DND-41 (cell line): Measurements from ENCODE around the gene PEG3.
"Not testable (repeated sequence)": the region's sequence is repeated elsewhere in the genome, so short reads cannot be mapped to it uniquely, and the experiment has no call there.

Source experiments
- ATAC-seq: fragments of 200-7000 bp; cut with Tn5 transposase; 3 replicates; pipeline ENCODE4 v1.9.1; 2021; ENCODE audit warnings: low read depth; ENCODE audit not compliant: insufficient read depth
- DNase-seq: peaks from one replicate; pipeline ENCODE4 v3.0.0-alpha.2; 2020
- H2AFZ ChIP-seq: 2 replicates; pipeline ENCODE4 v1.6.0; 2012; ENCODE audit warnings: low read depth, low read length
- H3K27ac ChIP-seq: 2 replicates; pipeline ENCODE4 v1.5.1; 2012; ENCODE audit warnings: low read length, inconsistent platforms
- H3K27me3 ChIP-seq: fragments of 200-600 bp; sonication (generic); 2 replicates; pipeline ENCODE4 v1.6.0; 2012; ENCODE audit warnings: low read length, mild to moderate bottlenecking, inconsistent platforms; ENCODE audit not compliant: insufficient read depth, poor library complexity
- H3K36me3 ChIP-seq: 2 replicates; pipeline ENCODE4 v1.5.1; 2012; ENCODE audit warnings: low read length, inconsistent platforms; ENCODE audit not compliant: insufficient read depth
- H3K4me1 ChIP-seq: 2 replicates; pipeline ENCODE4 v1.5.1; 2012; ENCODE audit warnings: mild to moderate bottlenecking, low read length; ENCODE audit not compliant: insufficient read depth
- H3K4me2 ChIP-seq: 2 replicates; pipeline ENCODE4 v1.6.0; 2012; ENCODE audit warnings: mild to moderate bottlenecking, moderate library complexity, low read length, inconsistent platforms; ENCODE audit not compliant: insufficient read depth
- H3K4me3 ChIP-seq, 2 experiments: fragments of 200-600 bp in 1 of 2; shearing (Covaris generic) in 1 of 2; 2 replicates each; pipeline ENCODE4 v1.5.1; 2012 to 2016; ENCODE audit warnings: inconsistent platforms in 2 of 2, low read length in 2 of 2, mild to moderate bottlenecking in 2 of 2, low read depth in 1 of 2, moderate library complexity in 1 of 2
- H3K79me2 ChIP-seq: 2 replicates; pipeline ENCODE4 v1.6.0; 2012; ENCODE audit warnings: low read length, inconsistent platforms; ENCODE audit not compliant: insufficient read depth
- H3K9ac ChIP-seq: 2 replicates; pipeline ENCODE4 v1.6.0; 2012; ENCODE audit warnings: low read depth, mild to moderate bottlenecking, inconsistent platforms, low read length, moderate library complexity
- H3K9me3 ChIP-seq: 2 replicates; pipeline ENCODE4 v1.5.1; 2012; ENCODE audit warnings: low read length, moderate library complexity, mild to moderate bottlenecking, inconsistent platforms; ENCODE audit not compliant: insufficient read depth, severe bottlenecking
- H4K20me1 ChIP-seq: 2 replicates; pipeline ENCODE4 v1.6.0; 2012; ENCODE audit warnings: low read length; ENCODE audit not compliant: insufficient read depth
- CTCF ChIP-seq: IDR thresholded peaks from 2 replicates; pipeline ENCODE4 v1.5.1; 2012; ENCODE audit warnings: borderline replicate concordance, low read length, moderate library complexity, mild to moderate bottlenecking; ENCODE audit not compliant: poor library complexity, severe bottlenecking; ENCODE audit errors: extremely low read depth
- EZH2 ChIP-seq: IDR thresholded peaks from 3 replicates; pipeline ENCODE4 v1.6.1; 2012; ENCODE audit warnings: borderline replicate concordance, low read depth, mild to moderate bottlenecking, moderate library complexity, low read length, inconsistent platforms; ENCODE audit not compliant: severe bottlenecking

The PEG3 gene

GRCh38 chr19:56864443-56865125 lies 24.1 kb upstream of the PEG3 start:
- Histone ChIP-seq H3K9ac (no peak overlapping the region), H3K4me3 (no peak overlapping the region), H4K20me1 (no peaks in the 10 kb centered on the region), H3K4me2 (no peak overlapping the region), H2AFZ (no peak overlapping the region), H3K36me3 (no peaks in the 10 kb centered on the region), H3K27me3 (no peaks in the 10 kb centered on the region), H3K79me2 (no peaks in the 10 kb centered on the region), H3K9me3 (no peaks in the 10 kb centered on the region), H3K27ac (no peak overlapping the region), H3K4me1 (no peaks in the 10 kb centered on the region)
- DNase-seq = no peak
- ATAC-seq = no peak
- TF ChIP-seq EZH2 = no peak
- TF ChIP-seq CTCF = no peak

GRCh38 chr19:56862741-56863140 lies 22.2 kb upstream of the PEG3 start:
- Histone ChIP-seq H3K4me2 (no peak overlapping the region), H3K27ac (no peak overlapping the region), H2AFZ (no peak overlapping the region), H3K36me3 (no peaks in the 10 kb centered on the region), H3K9me3 (no peaks in the 10 kb centered on the region), H3K4me1 (no peaks in the 10 kb centered on the region), H3K79me2 (no peaks in the 10 kb centered on the region), H3K4me3 (no peak overlapping the region), H3K9ac (no peak overlapping the region), H4K20me1 (no peaks in the 10 kb centered on the region), H3K27me3 (no peaks in the 10 kb centered on the region)
- DNase-seq = no peak
- no peak for ATAC-seq
- no peak for TF ChIP-seq EZH2
- TF ChIP-seq CTCF = no peak

GRCh38 chr19:56860409-56860808 lies 19.9 kb upstream of the PEG3 start:
- H4K20me1 ChIP-seq, H3K4me2 ChIP-seq, DNase-seq, ATAC-seq, H3K27ac ChIP-seq, H3K36me3 ChIP-seq, H3K4me1 ChIP-seq, H3K9me3 ChIP-seq, H2AFZ ChIP-seq, H3K9ac ChIP-seq, H3K4me3 ChIP-seq, H3K27me3 ChIP-seq, H3K79me2 ChIP-seq: not testable (repeated sequence)

DNA sequence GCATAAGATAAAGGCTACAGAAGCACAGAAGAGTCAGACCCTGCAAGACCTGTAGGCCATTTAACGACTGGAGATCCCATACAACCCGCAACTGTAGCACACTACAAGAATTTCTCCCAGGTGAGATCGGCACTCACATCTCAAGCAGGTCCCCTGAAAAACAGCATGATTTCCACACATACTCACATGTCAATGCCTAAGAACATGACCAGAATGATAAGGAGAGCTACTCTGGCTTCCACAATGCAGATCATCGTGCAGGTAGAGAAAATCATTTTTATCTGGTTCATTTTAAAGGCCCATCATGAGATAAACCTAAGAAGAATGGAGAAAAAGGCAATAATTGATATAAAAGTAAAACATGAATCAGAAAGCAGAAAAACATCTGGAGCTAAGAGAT lies 17.5 kb upstream of the PEG3 start:
- no peak for TF ChIP-seq CTCF
- DNase-seq = no peak
- H3K27me3 ChIP-seq = no peaks in the 10 kb centered on the region

More for the DNA sequence above, 17.5 kb upstream of the PEG3 start:
- H3K4me3 ChIP-seq = no peak overlapping the region
- no peaks in the 10 kb centered on the region for H3K79me2 ChIP-seq
- no peak overlapping the region for H2AFZ ChIP-seq
- no peaks in the 10 kb centered on the region for H3K36me3 ChIP-seq
- no peak for ATAC-seq
- no peaks in the 10 kb centered on the region for H4K20me1 ChIP-seq
- H3K9me3 ChIP-seq = no peaks in the 10 kb centered on the region
- H3K9ac ChIP-seq = no peak overlapping the region
- H3K4me1 ChIP-seq = no peaks in the 10 kb centered on the region
- no peak overlapping the region for H3K4me2 ChIP-seq
- no peak overlapping the region for H3K27ac ChIP-seq
